ENCODE data around the gene OTOP1.
"Not testable (repeated sequence)": the region's sequence is repeated elsewhere in the genome, so short reads cannot be mapped to it uniquely, and the experiment has no call there.

Gene OTOP1

DNA sequence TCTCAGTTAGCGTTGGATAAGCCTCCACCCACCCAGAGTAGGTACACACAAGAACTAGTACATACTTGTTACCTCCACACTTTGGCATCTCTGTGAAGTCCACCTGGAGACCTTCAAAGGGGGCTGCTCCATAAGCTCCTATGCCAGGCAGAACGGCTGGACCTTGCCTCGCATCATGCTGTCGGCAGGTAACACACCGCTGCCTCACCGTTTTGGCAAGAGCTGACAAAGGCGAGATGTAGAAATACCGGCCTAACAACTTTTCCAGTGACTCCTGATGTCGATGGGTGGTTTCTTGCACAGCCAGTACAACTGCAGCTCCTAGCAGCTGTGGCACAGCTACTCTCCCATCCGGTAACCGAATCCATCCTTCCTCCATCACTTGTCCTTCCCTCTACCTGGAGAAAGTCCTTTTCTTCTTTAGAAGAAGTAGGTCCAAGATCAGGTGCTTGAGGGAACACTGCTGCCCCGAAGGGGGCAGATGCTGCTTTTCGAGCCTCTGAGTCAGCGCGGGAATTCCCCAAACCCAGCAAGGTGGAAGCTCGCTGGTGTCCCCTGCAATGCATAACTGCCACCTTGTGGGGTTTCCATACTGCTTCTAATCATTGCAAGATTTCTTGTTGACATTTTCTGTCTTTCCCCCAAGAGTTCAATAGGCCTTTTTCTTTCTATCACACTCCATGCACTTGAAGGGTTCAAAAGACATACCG, 65.6 kb downstream of the OTOP1 start:
- not testable (repeated sequence) for DNase-seq

DNA sequence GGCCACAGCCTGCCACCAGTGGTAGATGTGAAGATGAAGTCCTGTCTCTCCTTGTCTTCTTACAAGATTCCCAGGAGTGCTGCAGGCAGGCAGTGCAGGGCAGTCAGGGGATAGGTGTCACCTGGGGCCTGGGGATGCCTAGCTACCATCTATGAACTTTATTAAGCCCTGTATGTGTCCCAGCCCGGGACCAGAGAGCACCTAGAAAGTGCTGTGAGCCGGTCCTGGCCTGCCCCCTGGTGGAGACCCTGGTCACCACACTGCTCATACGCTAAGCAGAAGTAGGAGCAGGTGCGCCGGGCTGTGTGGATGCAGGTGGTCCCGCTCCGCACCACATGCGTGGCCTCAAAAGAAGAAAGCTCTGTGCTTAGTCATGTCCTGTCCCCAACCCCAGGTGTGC, 81.1 kb downstream of the OTOP1 start:
- DNase-seq: not testable (repeated sequence)

DNA sequence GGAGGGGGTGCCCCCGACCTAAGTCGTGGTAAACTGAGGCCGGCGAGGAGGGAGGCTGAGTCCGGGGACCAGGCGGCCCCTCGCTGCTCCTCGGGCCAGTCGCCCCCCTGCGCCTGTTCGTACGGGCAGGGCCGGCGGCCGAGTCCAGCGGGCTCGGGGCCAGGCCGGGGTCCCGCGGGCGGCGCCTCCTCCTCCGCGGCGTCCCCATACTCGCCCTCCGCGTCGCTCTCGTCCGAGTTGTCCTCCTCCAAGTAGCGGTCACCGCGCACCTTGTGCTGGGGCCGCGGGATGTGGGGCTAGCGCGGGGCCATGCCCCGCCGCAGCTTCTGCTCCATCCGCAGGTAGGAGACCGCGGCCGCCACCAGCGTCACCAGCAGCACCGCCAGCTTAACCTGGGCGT, 83.4 kb downstream of the OTOP1 start:
- DNase-seq: not testable (repeated sequence)

DNA sequence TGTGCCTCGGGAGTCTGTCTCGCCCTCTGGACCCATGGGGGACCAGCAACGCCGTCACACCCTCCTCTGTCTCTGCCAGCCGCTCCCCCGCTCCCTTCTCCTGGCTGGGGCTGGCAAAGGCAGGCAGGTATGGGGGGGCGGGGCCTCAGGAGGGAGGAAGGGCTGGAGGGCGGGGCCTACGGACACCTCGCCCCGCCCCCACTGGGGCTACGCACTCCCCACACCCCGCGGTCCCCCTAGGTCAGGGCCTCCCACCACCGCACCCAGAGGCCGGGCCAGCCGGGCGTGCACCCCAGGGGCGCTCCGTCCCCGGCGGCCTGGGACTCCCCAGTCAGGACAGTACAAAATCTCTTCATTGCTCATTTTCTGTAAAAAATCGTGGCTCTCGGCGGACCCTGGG, 84.0 kb downstream of the OTOP1 start:
- not testable (repeated sequence) for DNase-seq

DNA sequence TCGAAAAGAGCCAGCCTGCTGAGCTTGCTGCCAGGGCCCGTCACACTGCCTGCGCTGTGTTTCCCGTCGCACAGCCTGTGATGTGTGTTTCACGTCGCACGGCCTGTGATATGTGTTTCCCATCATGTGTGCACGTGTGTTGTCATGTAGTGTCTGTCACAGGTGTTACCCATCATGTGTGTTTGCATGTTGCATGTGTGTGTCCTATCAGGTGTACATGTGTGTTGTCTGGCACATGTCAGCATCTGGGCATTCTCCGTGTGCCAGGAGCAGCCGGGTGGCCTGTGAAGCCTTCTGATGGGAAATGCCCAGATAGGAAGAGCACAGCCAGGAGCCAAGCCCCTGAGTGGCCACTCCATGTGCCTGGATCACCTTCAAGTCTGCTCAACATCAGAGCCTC, 85.5 kb downstream of the OTOP1 start:
- DNase-seq: not testable (repeated sequence)
